GM10266 (cell line): Measurements from ENCODE around the gene POU2F3.

Experiments
- DNase-seq: peaks from one replicate; pipeline ENCODE4 v3.0.0; 2012; ENCODE audit errors: extremely low spot score
- CTCF ChIP-seq: IDR thresholded peaks from 2 replicates; pipeline ENCODE4 v1.5.1; 2012; ENCODE audit warnings: mild to moderate bottlenecking, low read depth; ENCODE audit not compliant: control insufficient read depth, insufficient read depth; ENCODE audit errors: missing control alignments

POU2F3 gene

GRCh38 chr11:120260616-120261015, 20.7 kb downstream of the POU2F3 start:
- TF ChIP-seq CTCF: no peak
- DNase-seq: no peak

DNA sequence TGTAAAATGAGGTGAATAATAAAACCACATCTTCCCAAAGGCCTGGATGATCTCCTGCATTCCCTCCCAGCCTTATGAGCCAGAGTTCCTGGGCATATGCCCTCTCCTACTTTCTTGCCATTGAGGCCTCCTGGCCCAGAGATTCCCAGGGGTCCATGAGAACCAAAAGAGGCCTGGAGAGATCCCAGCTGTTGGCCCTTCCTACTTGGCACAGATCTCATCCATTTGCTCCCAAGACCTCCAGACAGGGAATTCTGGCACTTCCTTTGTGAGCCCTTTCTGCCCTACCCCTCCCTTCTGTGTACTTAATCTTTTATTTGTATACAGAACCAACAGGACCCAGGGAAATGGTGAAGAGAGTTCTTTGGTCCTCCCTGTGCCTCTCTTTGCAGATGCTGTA, 21.4 kb downstream of the POU2F3 start:
- no peak for TF ChIP-seq CTCF
- no peak for DNase-seq

- no peak for TF ChIP-seq CTCF
- no peak for DNase-seq
Observed at GRCh38 chr11:120261931-120262330, 22.0 kb downstream of the POU2F3 start.

- DNase-seq: no peak
- TF ChIP-seq CTCF: no peak
Observed at GRCh38 chr11:120267319-120267718, 27.4 kb downstream of the POU2F3 start.

GRCh38 chr11:120268686-120269085, 28.7 kb downstream of the POU2F3 start:
- no peak for DNase-seq
- TF ChIP-seq CTCF: no peak

DNA sequence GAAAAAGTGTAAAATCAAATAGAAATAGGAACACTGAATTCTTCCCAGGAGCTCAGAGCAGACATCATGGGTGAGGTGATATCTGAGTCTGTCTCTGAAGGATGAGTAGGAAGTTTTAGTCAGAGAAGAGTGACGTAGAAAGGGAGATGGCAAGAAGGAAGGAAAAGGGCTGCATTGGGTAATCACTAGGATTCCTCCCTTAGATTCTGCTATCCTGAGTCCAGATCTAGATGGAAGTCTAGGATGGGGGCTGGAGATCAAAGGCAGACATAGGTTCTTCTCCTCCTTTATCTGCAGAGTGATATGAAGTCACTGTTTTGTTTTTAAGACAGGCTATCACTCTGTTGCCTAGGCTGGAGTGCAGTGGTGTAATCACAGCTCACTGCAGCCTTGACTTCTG, 30.4 kb downstream of the POU2F3 start:
- TF ChIP-seq CTCF: no peak
- DNase-seq: no peak

DNA sequence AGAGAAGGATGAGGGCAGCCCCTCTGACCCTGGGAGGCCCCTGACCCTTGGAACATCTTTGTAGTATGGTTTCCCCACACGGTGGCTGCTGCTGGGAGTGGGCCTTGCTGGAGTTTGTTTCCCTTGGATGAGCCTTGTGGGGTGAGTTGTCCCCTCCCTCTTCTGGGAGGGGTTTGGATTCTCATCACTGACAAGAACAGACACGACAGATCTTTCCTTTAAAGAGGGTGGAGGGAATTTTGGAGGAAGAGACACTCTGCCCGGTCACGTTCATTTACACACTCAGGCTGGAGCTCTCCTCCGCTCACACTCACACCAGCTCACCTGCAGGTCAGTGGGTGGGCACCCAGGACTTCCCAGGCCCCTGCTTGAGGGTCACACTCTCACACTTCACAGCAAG, 31.7 kb downstream of the POU2F3 start:
- TF ChIP-seq CTCF: no peak
- no peak for DNase-seq

GRCh38 chr11:120272303-120272702, 32.4 kb downstream of the POU2F3 start:
- DNase-seq: no peak
- TF ChIP-seq CTCF: no peak
